ENCODE data around the gene ENGASE. TPM values are rescaled to one million over a fixed set of nuclear protein-coding genes. Genes with fewer than 3 reads are reported as not detected.

ENGASE gene
- total RNA-seq, 1 donor from 2014 or later = 11.5 TPM

GRCh38 chr17:79094261-79094660, 19.6 kb downstream of the ENGASE start:
- H3K27ac Mint-ChIP-seq (ENCODE audit: unreplicated experiment) = no peak overlapping the region
- no peaks in the 10 kb centered on the region for H3K4me1 ChIP-seq (ENCODE audit: insufficient read depth, low read length)
- H3K79me2 ChIP-seq (ENCODE audit: insufficient read depth, low read length) = no peaks in the 10 kb centered on the region
- no peak overlapping the region for H3K9ac ChIP-seq (ENCODE audit: low read length)
- no peaks in the 10 kb centered on the region for H4K20me1 ChIP-seq (ENCODE audit: insufficient read depth, low read length)
- no peak overlapping the region for H3K4me3 ChIP-seq (ENCODE audit: insufficient read depth, low read depth, low read length)
- H3K36me3 Mint-ChIP-seq (ENCODE audit: low read depth, unreplicated experiment) = no peaks in the 10 kb centered on the region
- DNase-seq (ENCODE audit: low read depth) (no peak), FAIRE-seq (no peak)
- no peaks in the 10 kb centered on the region for H3K4me1 Mint-ChIP-seq (ENCODE audit: low read depth, unreplicated experiment)
- no peak overlapping the region for H3K27ac ChIP-seq (ENCODE audit: low read depth, low read length)
- no peaks in the 10 kb centered on the region for H3K9me3 Mint-ChIP-seq (ENCODE audit: unreplicated experiment)
- TF ChIP-seq CTCF (IDR thresholded peaks at IDR 0.05; ENCODE audit: insufficient read depth, low read depth, low read length) = no peak
- TF ChIP-seq EZH2 (IDR thresholded peaks at IDR 0.05; ENCODE audit: insufficient read depth, low read length) = no peak
- H3K9me3 ChIP-seq (ENCODE audit: insufficient read depth, low read depth, low read length) = no peaks in the 10 kb centered on the region
- H3K4me3 Mint-ChIP-seq (ENCODE audit: unreplicated experiment) = no peak overlapping the region
- no peaks in the 10 kb centered on the region for H3K36me3 ChIP-seq (ENCODE audit: insufficient read depth, low read length)
- peaks cover 36% of the 10 kb centered on the region for H3K27me3 Mint-ChIP-seq (ENCODE audit: low read depth, unreplicated experiment)
- H3K4me2 ChIP-seq (ENCODE audit: low read length) = no peak overlapping the region
- H3K27me3 ChIP-seq (ENCODE audit: insufficient read depth, low read length) = peaks cover 8% of the 10 kb centered on the region
- H2AFZ ChIP-seq (ENCODE audit: low read depth, low read length) = no peak overlapping the region

- no peaks in the 10 kb centered on the region for H3K79me2 ChIP-seq (ENCODE audit: insufficient read depth, low read length)
- no peaks in the 10 kb centered on the region for H3K9me3 ChIP-seq (ENCODE audit: insufficient read depth, low read depth, low read length)
- H2AFZ ChIP-seq (ENCODE audit: low read depth, low read length) = no peak overlapping the region
- DNase-seq (ENCODE audit: low read depth) (no peak), FAIRE-seq (no peak)
- H3K27me3 Mint-ChIP-seq (ENCODE audit: low read depth, unreplicated experiment) = peaks cover 47% of the 10 kb centered on the region
- H3K4me1 ChIP-seq (ENCODE audit: insufficient read depth, low read length) = no peaks in the 10 kb centered on the region
- no peak overlapping the region for H3K27ac Mint-ChIP-seq (ENCODE audit: unreplicated experiment)
- peaks cover 16% of the 10 kb centered on the region for H3K27me3 ChIP-seq (ENCODE audit: insufficient read depth, low read length)
- H3K4me1 Mint-ChIP-seq (ENCODE audit: low read depth, unreplicated experiment) = no peaks in the 10 kb centered on the region
- no peak overlapping the region for H3K4me3 ChIP-seq (ENCODE audit: insufficient read depth, low read depth, low read length)
- no peak overlapping the region for H3K9ac ChIP-seq (ENCODE audit: low read length)
- no peaks in the 10 kb centered on the region for H3K36me3 Mint-ChIP-seq (ENCODE audit: low read depth, unreplicated experiment)
- H3K4me2 ChIP-seq (ENCODE audit: low read length) = no peak overlapping the region
- no peak overlapping the region for H3K27ac ChIP-seq (ENCODE audit: low read depth, low read length)
- H3K9me3 Mint-ChIP-seq (ENCODE audit: unreplicated experiment) = no peaks in the 10 kb centered on the region
- H4K20me1 ChIP-seq (ENCODE audit: insufficient read depth, low read length) = no peaks in the 10 kb centered on the region
- TF ChIP-seq EZH2 (IDR thresholded peaks at IDR 0.05; ENCODE audit: insufficient read depth, low read length) (no peak), CTCF (IDR thresholded peaks at IDR 0.05; ENCODE audit: insufficient read depth, low read depth, low read length) (no peak)
- no peak overlapping the region for H3K4me3 Mint-ChIP-seq (ENCODE audit: unreplicated experiment)
- H3K36me3 ChIP-seq (ENCODE audit: insufficient read depth, low read length) = no peaks in the 10 kb centered on the region
Measured at GRCh38 chr17:79095345-79096055, 20.9 kb downstream of the ENGASE start.

GRCh38 chr17:79096477-79096876, 21.9 kb downstream of the ENGASE start:
- H3K36me3 ChIP-seq (ENCODE audit: insufficient read depth, low read length) = no peaks in the 10 kb centered on the region
- Mint-ChIP-seq H3K4me1 (ENCODE audit: low read depth, unreplicated experiment) (no peaks in the 10 kb centered on the region), H3K9me3 (ENCODE audit: unreplicated experiment) (no peaks in the 10 kb centered on the region), H3K27me3 (ENCODE audit: low read depth, unreplicated experiment) (peaks cover 48% of the 10 kb centered on the region), H3K27ac (ENCODE audit: unreplicated experiment) (no peak overlapping the region), H3K4me3 (ENCODE audit: unreplicated experiment) (no peak overlapping the region), H3K36me3 (ENCODE audit: low read depth, unreplicated experiment) (no peaks in the 10 kb centered on the region)
- no peak overlapping the region for H3K9ac ChIP-seq (ENCODE audit: low read length)
- FAIRE-seq (no peak), DNase-seq (ENCODE audit: low read depth) (no peak)
- H3K4me2 ChIP-seq (ENCODE audit: low read length) = no peak overlapping the region
- TF ChIP-seq CTCF (IDR thresholded peaks at IDR 0.05; ENCODE audit: insufficient read depth, low read depth, low read length) (no peak), EZH2 (IDR thresholded peaks at IDR 0.05; ENCODE audit: insufficient read depth, low read length) (no peak)
- H3K9me3 ChIP-seq (ENCODE audit: insufficient read depth, low read depth, low read length) = no peaks in the 10 kb centered on the region
- no peak overlapping the region for H3K27ac ChIP-seq (ENCODE audit: low read depth, low read length)
- no peaks in the 10 kb centered on the region for H3K4me1 ChIP-seq (ENCODE audit: insufficient read depth, low read length)
- peaks cover 17% of the 10 kb centered on the region for H3K27me3 ChIP-seq (ENCODE audit: insufficient read depth, low read length)
- H3K4me3 ChIP-seq (ENCODE audit: insufficient read depth, low read depth, low read length) = no peak overlapping the region
- H4K20me1 ChIP-seq (ENCODE audit: insufficient read depth, low read length) = no peaks in the 10 kb centered on the region
- H3K79me2 ChIP-seq (ENCODE audit: insufficient read depth, low read length) = no peaks in the 10 kb centered on the region
- H2AFZ ChIP-seq (ENCODE audit: low read depth, low read length) = no peak overlapping the region
